ENCODE measurements around the gene SYNGR2.

DNA sequence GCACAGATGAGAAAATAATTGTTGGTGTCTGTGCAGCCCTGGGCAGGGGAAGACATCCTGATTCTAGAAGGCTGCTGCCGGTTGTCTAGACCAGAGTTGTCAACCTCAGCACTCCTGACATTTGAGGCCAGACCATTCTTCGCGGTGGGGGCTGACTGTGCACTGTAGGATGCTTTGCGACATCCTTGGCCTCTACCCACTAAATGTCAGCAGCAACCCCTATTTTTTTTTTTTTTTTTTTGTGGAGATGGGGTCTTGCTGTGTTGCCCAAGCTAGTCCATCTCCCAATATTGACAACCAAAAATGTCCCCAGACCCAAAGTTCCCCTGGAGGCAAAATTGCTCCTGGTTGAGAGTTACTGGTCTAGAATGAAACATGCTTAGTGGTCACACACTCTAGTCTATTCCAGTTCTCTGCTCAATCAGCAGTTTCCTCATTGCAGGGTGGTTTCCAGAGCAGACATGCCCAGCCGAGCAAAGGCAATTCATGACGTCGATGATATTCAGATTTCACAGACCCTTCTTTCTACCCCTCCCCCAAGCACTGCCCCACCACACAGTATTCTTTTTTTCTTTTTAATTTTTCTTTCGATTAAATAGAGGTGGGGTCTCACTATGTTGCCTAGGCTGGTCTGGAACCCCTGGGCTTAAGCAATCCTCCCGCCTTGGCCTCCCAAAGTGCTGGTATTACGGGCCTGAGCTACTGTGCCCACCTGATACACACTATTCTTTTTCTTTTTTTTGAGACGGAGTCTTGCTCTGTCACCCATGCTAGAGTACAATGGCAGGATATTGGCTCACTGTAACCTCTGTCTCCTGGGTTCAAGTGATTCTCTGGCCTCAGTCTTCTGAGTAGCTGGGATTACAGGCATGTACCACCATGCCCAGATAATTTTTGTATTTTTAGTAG, 13.2 kb upstream of the SYNGR2 start:
- TF ChIP-seq, protein P1, sequence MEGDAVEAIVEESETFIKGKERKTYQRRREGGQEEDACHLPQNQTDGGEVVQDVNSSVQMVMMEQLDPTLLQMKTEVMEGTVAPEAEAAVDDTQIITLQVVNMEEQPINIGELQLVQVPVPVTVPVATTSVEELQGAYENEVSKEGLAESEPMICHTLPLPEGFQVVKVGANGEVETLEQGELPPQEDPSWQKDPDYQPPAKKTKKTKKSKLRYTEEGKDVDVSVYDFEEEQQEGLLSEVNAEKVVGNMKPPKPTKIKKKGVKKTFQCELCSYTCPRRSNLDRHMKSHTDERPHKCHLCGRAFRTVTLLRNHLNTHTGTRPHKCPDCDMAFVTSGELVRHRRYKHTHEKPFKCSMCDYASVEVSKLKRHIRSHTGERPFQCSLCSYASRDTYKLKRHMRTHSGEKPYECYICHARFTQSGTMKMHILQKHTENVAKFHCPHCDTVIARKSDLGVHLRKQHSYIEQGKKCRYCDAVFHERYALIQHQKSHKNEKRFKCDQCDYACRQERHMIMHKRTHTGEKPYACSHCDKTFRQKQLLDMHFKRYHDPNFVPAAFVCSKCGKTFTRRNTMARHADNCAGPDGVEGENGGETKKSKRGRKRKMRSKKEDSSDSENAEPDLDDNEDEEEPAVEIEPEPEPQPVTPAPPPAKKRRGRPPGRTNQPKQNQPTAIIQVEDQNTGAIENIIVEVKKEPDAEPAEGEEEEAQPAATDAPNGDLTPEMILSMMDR (IDR thresholded peaks at IDR 0.05) = no peak
- no peak for TF ChIP-seq EZH2 (IDR thresholded peaks at IDR 0.05; ENCODE audit: borderline replicate concordance, insufficient read depth, low read depth, low read length, poor library complexity, severe bottlenecking)

Data from B cell (primary cell).